PC-3 (cell line): Measurements from ENCODE around the gene CRYGD. TPM values are rescaled to one million over a fixed set of nuclear protein-coding genes. Genes with fewer than 3 reads are reported as not detected.

Experiments
- ATAC-seq: fragments of 200-7000 bp; cut with Tn5 transposase; 2 replicates; pipeline ENCODE4 v1.9.1; 2020; ENCODE audit warnings: mild to moderate bottlenecking, moderate library complexity
- BruUV-seq: library from RNA; stranded (reverse); fragments of 400-500 nt; replicated peaks from 2 replicates; lab custom pipeline; 2021; lab: Mats Ljungman, UMichigan
- CTCF ChIA-PET: fragments of 300-600 bp; sonication (Branson Sonifier 250); formaldehyde crosslinking; loops from one replicate; lab custom pipeline; 2022; ENCODE audit warnings: antibody characterized with exemption; lab: Charles Lee
- POLR2A ChIA-PET: fragments of 300-600 bp; sonication (Branson Sonifier 250); formaldehyde crosslinking; loops from one replicate; lab custom pipeline; 2022; ENCODE audit warnings: antibody characterized with exemption; ENCODE audit not compliant: unreplicated experiment; lab: Charles Lee
- DNase-seq: peaks from one replicate; pipeline ENCODE4 v3.0.0-alpha.2; 2015
- H2AFZ ChIP-seq: fragments of 300-600 bp; sonication (generic); 2 replicates; pipeline ENCODE4 v1.6.0; 2016; ENCODE audit warnings: antibody characterized with exemption, low read length
- H3F3A ChIP-seq: fragments of 300-600 bp; sonication (generic); one replicate; pipeline ENCODE4 v1.6.0; 2017; ENCODE audit warnings: antibody characterized with exemption, low read length, control low read depth, mild to moderate bottlenecking; ENCODE audit not compliant: unreplicated experiment
- H3K27ac ChIP-seq: fragments of 300-600 bp; sonication (generic); 2 replicates; pipeline ENCODE4 v1.5.1; 2016; ENCODE audit warnings: mild to moderate bottlenecking, low read length
- H3K27me3 ChIP-seq: fragments of 300-600 bp; sonication (generic); 2 replicates; pipeline ENCODE4 v1.6.1; 2016; ENCODE audit warnings: low read length, mixed read lengths
- H3K36me3 ChIP-seq: fragments of 300-600 bp; sonication (generic); 2 replicates; pipeline ENCODE4 v1.6.1; 2016; ENCODE audit warnings: low read depth, mixed run types, low read length, mixed read lengths
- H3K4me1 ChIP-seq: fragments of 300-600 bp; sonication (generic); 2 replicates; pipeline ENCODE4 v1.5.1; 2016; ENCODE audit warnings: low read length; ENCODE audit not compliant: insufficient read depth
- H3K4me2 ChIP-seq: fragments of 300-600 bp; sonication (generic); 2 replicates; pipeline ENCODE4 v1.6.0; 2016; ENCODE audit warnings: low read length
- H3K4me3 ChIP-seq: fragments of 300-600 bp; sonication (generic); 2 replicates; pipeline ENCODE4 v1.5.1; 2016; ENCODE audit warnings: mild to moderate bottlenecking, low read length, mixed read lengths
- H3K79me2 ChIP-seq: fragments of 300-600 bp; sonication (generic); 2 replicates; pipeline ENCODE4 v1.6.1; 2017; ENCODE audit warnings: low read length, mixed read lengths
- H3K9ac ChIP-seq: fragments of 300-600 bp; sonication (generic); 2 replicates; pipeline ENCODE4 v1.6.0; 2016; ENCODE audit warnings: mild to moderate bottlenecking, low read length
- H3K9me2 ChIP-seq: fragments of 300-600 bp; sonication (generic); replicated peaks from 2 replicates; pipeline ENCODE4 v1.6.1; 2016; ENCODE audit warnings: mixed run types, low read length, mixed read lengths
- H3K9me3 ChIP-seq: fragments of 300-600 bp; sonication (generic); 2 replicates; pipeline ENCODE4 v1.6.1; 2016; ENCODE audit warnings: low read length, mixed read lengths
- H4K20me1 ChIP-seq: fragments of 300-600 bp; sonication (generic); 2 replicates; pipeline ENCODE4 v1.6.1; 2016; ENCODE audit warnings: low read length, mixed read lengths
- EZH2 ChIP-seq: fragments of 300-600 bp; sonication (generic); IDR thresholded peaks from one replicate; pipeline ENCODE4 v1.6.1; 2017; ENCODE audit warnings: antibody characterized with exemption, mild to moderate bottlenecking, low read length; ENCODE audit not compliant: unreplicated experiment
- EZH2phosphoT487 ChIP-seq: fragments of 300-600 bp; sonication (generic); IDR thresholded peaks from 2 replicates; pipeline ENCODE4 v1.6.1; 2018; ENCODE audit warnings: mild to moderate bottlenecking, antibody characterized with exemption, low read length, borderline replicate concordance
- intact Hi-C: fragments of 100-400 bp; cut with micrococcal nuclease; formaldehyde crosslinking; loops from 2 replicates; pipeline ENCODE4 v1.9.0; 2023
- total RNA-seq: library from RNA; depleted of rRNA; stranded (reverse); fragments of >200 nt; gene quantifications from 2 replicates; pipeline ENCODE4 v1.2.3, GENCODE V29; 2014
- TF ChIP-seq, protein P1 (sequence below): fragments of 300-600 bp; sonication (generic); conservative IDR thresholded peaks from 2 replicates; pipeline ENCODE4 v1.5.1; 2017; ENCODE audit warnings: antibody characterized with exemption, low read depth, mild to moderate bottlenecking, low read length

Gene CRYGD
- total RNA-seq, 1 experiment from 2014 or later, result not detected

GRCh38 chr2:208136716-208137094 is 12.4 kb upstream of the CRYGD start:
- no peak overlapping the region for H3K9ac ChIP-seq
- no TSS peak for BruUV-seq
- no peaks in the 10 kb centered on the region for H3K79me2 ChIP-seq
- no peak overlapping the region for H2AFZ ChIP-seq
- no peak overlapping the region for H3K4me2 ChIP-seq
- no peaks in the 10 kb centered on the region for H3F3A ChIP-seq
- no peak overlapping the region for H3K4me3 ChIP-seq
- ChIA-PET CTCF (no interaction called here), POLR2A (no interaction called here)
- no peaks in the 10 kb centered on the region for H3K27me3 ChIP-seq
- H3K9me3 ChIP-seq, result no peaks in the 10 kb centered on the region
- intact Hi-C loops, result no loop called here
- DNase-seq (no peak), ATAC-seq (no peak)
- no peaks in the 10 kb centered on the region for H3K9me2 ChIP-seq
- H4K20me1 ChIP-seq, result no peaks in the 10 kb centered on the region
- TF ChIP-seq EZH2 (no peak), EZH2phosphoT487 (no peak)
- TF ChIP-seq, protein P1, sequence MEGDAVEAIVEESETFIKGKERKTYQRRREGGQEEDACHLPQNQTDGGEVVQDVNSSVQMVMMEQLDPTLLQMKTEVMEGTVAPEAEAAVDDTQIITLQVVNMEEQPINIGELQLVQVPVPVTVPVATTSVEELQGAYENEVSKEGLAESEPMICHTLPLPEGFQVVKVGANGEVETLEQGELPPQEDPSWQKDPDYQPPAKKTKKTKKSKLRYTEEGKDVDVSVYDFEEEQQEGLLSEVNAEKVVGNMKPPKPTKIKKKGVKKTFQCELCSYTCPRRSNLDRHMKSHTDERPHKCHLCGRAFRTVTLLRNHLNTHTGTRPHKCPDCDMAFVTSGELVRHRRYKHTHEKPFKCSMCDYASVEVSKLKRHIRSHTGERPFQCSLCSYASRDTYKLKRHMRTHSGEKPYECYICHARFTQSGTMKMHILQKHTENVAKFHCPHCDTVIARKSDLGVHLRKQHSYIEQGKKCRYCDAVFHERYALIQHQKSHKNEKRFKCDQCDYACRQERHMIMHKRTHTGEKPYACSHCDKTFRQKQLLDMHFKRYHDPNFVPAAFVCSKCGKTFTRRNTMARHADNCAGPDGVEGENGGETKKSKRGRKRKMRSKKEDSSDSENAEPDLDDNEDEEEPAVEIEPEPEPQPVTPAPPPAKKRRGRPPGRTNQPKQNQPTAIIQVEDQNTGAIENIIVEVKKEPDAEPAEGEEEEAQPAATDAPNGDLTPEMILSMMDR, result no peak
- peaks cover 13% of the 10 kb centered on the region for H3K4me1 ChIP-seq
- no peak overlapping the region for H3K27ac ChIP-seq
- H3K36me3 ChIP-seq, result no peaks in the 10 kb centered on the region

GRCh38 chr2:208135794-208136715 is 11.7 kb upstream of the CRYGD start:
- no peak for ATAC-seq
- H2AFZ ChIP-seq, result no peak overlapping the region
- no peaks in the 10 kb centered on the region for H3K9me3 ChIP-seq
- H3F3A ChIP-seq, result no peaks in the 10 kb centered on the region
- H3K79me2 ChIP-seq, result no peaks in the 10 kb centered on the region
- no peak overlapping the region for H3K4me3 ChIP-seq
- no peaks in the 10 kb centered on the region for H3K9me2 ChIP-seq
- no peaks in the 10 kb centered on the region for H3K27me3 ChIP-seq
- DNase-seq, result no peak
- no peak overlapping the region for H3K9ac ChIP-seq
- intact Hi-C loops, result no loop called here
- no peaks in the 10 kb centered on the region for H3K36me3 ChIP-seq
- TF ChIP-seq, protein P1, result no peak
- no peak for TF ChIP-seq EZH2phosphoT487
- TF ChIP-seq EZH2, result no peak
- no peak overlapping the region for H3K27ac ChIP-seq
- H4K20me1 ChIP-seq, result no peaks in the 10 kb centered on the region
- POLR2A ChIA-PET, result no interaction called here
- no TSS peak for BruUV-seq
- peaks cover 14% of the 10 kb centered on the region for H3K4me1 ChIP-seq
- no peak overlapping the region for H3K4me2 ChIP-seq
- CTCF ChIA-PET, result no interaction called here
